ENCODE results near the gene CHD3.
"Not testable (repeated sequence)": the region's sequence is repeated elsewhere in the genome, so short reads cannot be mapped to it uniquely, and the experiment has no call there.

The CHD3 gene

GRCh38 chr17:7931709-7932482, 43.3 kb downstream of the CHD3 start, which contains the start of the genes CNTROB and TRAPPC1:
TSS of gene CNTROB (plus strand) at chr17:7932206. CDS start at chr17:7933080, 874 bp downstream.
TSS of gene TRAPPC1 (minus strand) at chr17:7931946. CDS start at chr17:7931829, 117 bp downstream.
- DNase-seq (ENCODE audit: low spot score) = peak; percentile 99

GRCh38 chr17:7932483-7932891, 43.9 kb downstream of the CHD3 start:
- peak; percentile 37 for DNase-seq (ENCODE audit: low spot score)

GRCh38 chr17:7932949-7933348, 44.4 kb downstream of the CHD3 start:
- DNase-seq (ENCODE audit: low spot score) = no peak

- DNase-seq (ENCODE audit: low spot score) = no peak
Observed at GRCh38 chr17:7935859-7936258, 47.3 kb downstream of the CHD3 start.

- no peak for DNase-seq (ENCODE audit: low spot score)
Observed at GRCh38 chr17:7940034-7940433, 51.4 kb downstream of the CHD3 start.

GRCh38 chr17:7940743-7941142, 52.2 kb downstream of the CHD3 start:
- DNase-seq (ENCODE audit: low spot score) = no peak

GRCh38 chr17:7943291-7943690, 54.7 kb downstream of the CHD3 start:
- no peak for DNase-seq (ENCODE audit: low spot score)

- no peak for DNase-seq (ENCODE audit: low spot score)
Observed at GRCh38 chr17:7944326-7944725, 55.7 kb downstream of the CHD3 start.

- DNase-seq (ENCODE audit: low spot score) = no peak
Observed at GRCh38 chr17:7945651-7946050, 57.1 kb downstream of the CHD3 start.

GRCh38 chr17:7946441-7946840, 57.9 kb downstream of the CHD3 start:
- DNase-seq (ENCODE audit: low spot score) = no peak

- DNase-seq (ENCODE audit: low spot score) = no peak
Observed at GRCh38 chr17:7947651-7948050, 59.1 kb downstream of the CHD3 start.

GRCh38 chr17:7950578-7950977, 62.0 kb downstream of the CHD3 start:
- DNase-seq (ENCODE audit: low spot score) = no peak

GRCh38 chr17:7951143-7951792, 62.7 kb downstream of the CHD3 start:
- no peak for DNase-seq (ENCODE audit: low spot score)

- not testable (repeated sequence) for DNase-seq (ENCODE audit: low spot score)
Observed at GRCh38 chr17:7953266-7953665, 64.7 kb downstream of the CHD3 start.

GRCh38 chr17:7955414-7956227, 67.0 kb downstream of the CHD3 start:
- no peak for DNase-seq (ENCODE audit: low spot score)

- DNase-seq (ENCODE audit: low spot score) = no peak
Observed at GRCh38 chr17:7956228-7956965, 67.8 kb downstream of the CHD3 start.

- no peak for DNase-seq (ENCODE audit: low spot score)
Observed at GRCh38 chr17:7959503-7960253, 71.1 kb downstream of the CHD3 start.

GRCh38 chr17:7961421-7961820, 72.8 kb downstream of the CHD3 start:
- no peak for DNase-seq (ENCODE audit: low spot score)
